Neural progenitor cell (in vitro differentiated cells): ENCODE results near the gene TAF15. TPM values are rescaled to one million over a fixed set of nuclear protein-coding genes. Genes with fewer than 3 reads are reported as not detected.

Source experiments
- DNase-seq: peaks from one replicate; pipeline ENCODE4 v3.0.0-alpha.2; 2016; ENCODE audit warnings: low spot score
- H2AFZ ChIP-seq: fragments of 200-600 bp; sonication (generic); replicated peaks from 2 replicates; pipeline ENCODE4 v1.6.1; 2016; ENCODE audit warnings: antibody characterized with exemption
- H3F3A ChIP-seq: fragments of 200-600 bp; sonication (generic); 2 replicates; pipeline ENCODE4 v1.6.1; 2016; ENCODE audit warnings: antibody characterized with exemption, low read depth
- H3K27ac ChIP-seq: fragments of 200-600 bp; sonication (generic); 2 replicates; pipeline ENCODE4 v1.5.1; 2016; ENCODE audit warnings: mild to moderate bottlenecking
- H3K27me3 ChIP-seq: fragments of 200-600 bp; sonication (generic); 2 replicates; pipeline ENCODE4 v1.6.1; 2016; ENCODE audit warnings: mild to moderate bottlenecking, moderate library complexity
- H3K36me3 ChIP-seq: fragments of 200-600 bp; sonication (generic); 2 replicates; pipeline ENCODE4 v1.5.1; 2016
- H3K4me1 ChIP-seq: fragments of 200-600 bp; sonication (generic); 2 replicates; pipeline ENCODE4 v1.6.1; 2016; ENCODE audit warnings: mixed run types
- H3K4me2 ChIP-seq: fragments of 200-600 bp; sonication (generic); 2 replicates; pipeline ENCODE4 v1.6.1; 2016
- H3K4me3 ChIP-seq: fragments of 200-600 bp; sonication (generic); 2 replicates; pipeline ENCODE4 v1.5.1; 2016
- H3K79me2 ChIP-seq: fragments of 200-600 bp; sonication (generic); 2 replicates; pipeline ENCODE4 v1.6.1; 2016; ENCODE audit warnings: low read depth
- H3K9ac ChIP-seq: fragments of 200-600 bp; sonication (generic); 2 replicates; pipeline ENCODE4 v1.6.1; 2016
- H3K9me3 ChIP-seq: fragments of 200-600 bp; sonication (generic); 2 replicates; pipeline ENCODE4 v1.5.1; 2016; ENCODE audit warnings: low read depth
- H4K20me1 ChIP-seq: fragments of 200-600 bp; sonication (generic); 2 replicates; pipeline ENCODE4 v1.6.1; 2016; ENCODE audit warnings: low read depth
- H3K27ac Mint-ChIP-seq: 3 replicates; pipeline ENCODE4 v1.8.0; 2021; ENCODE audit warnings: mixed read lengths
- H3K27me3 Mint-ChIP-seq: 2 replicates; pipeline ENCODE4 v1.8.0; 2022; ENCODE audit warnings: low read depth, mild to moderate bottlenecking, inconsistent platforms, moderate library complexity, mixed read lengths; ENCODE audit not compliant: insufficient read depth
- H3K36me3 Mint-ChIP-seq: 3 replicates; pipeline ENCODE4 v1.8.0; 2021; ENCODE audit warnings: mixed read lengths
- H3K4me1 Mint-ChIP-seq: 3 replicates; pipeline ENCODE4 v1.8.0; 2021; ENCODE audit warnings: mixed read lengths
- H3K4me3 Mint-ChIP-seq: 3 replicates; pipeline ENCODE4 v1.8.0; 2021; ENCODE audit warnings: mild to moderate bottlenecking, moderate library complexity, mixed read lengths
- H3K9me3 Mint-ChIP-seq: 3 replicates; pipeline ENCODE4 v1.8.0; 2020; ENCODE audit warnings: mixed read lengths
- EZH2 ChIP-seq: fragments of 200-600 bp; sonication (generic); IDR thresholded peaks from 2 replicates; pipeline ENCODE4 v1.6.1; 2017; ENCODE audit warnings: antibody characterized with exemption, mild to moderate bottlenecking, moderate library complexity
- EZH2phosphoT487 ChIP-seq: fragments of 200-600 bp; sonication (generic); IDR thresholded peaks from 2 replicates; pipeline ENCODE4 v1.6.1; 2017; ENCODE audit warnings: antibody characterized with exemption
- total RNA-seq: library from RNA; depleted of rRNA; stranded (reverse); fragments of >200 nt; gene quantifications from 2 replicates; pipeline ENCODE4 v1.2.3, GENCODE V29; 2015; ENCODE audit warnings: low replicate concordance
- TF ChIP-seq, protein P1 (sequence below): fragments of 200-600 bp; sonication (generic); IDR thresholded peaks from 2 replicates; pipeline ENCODE4 v1.5.1; 2017; ENCODE audit warnings: antibody characterized with exemption, mild to moderate bottlenecking

Gene TAF15
- total RNA-seq, 1 donor from 2014 or later, result 90.1 TPM

DNA sequence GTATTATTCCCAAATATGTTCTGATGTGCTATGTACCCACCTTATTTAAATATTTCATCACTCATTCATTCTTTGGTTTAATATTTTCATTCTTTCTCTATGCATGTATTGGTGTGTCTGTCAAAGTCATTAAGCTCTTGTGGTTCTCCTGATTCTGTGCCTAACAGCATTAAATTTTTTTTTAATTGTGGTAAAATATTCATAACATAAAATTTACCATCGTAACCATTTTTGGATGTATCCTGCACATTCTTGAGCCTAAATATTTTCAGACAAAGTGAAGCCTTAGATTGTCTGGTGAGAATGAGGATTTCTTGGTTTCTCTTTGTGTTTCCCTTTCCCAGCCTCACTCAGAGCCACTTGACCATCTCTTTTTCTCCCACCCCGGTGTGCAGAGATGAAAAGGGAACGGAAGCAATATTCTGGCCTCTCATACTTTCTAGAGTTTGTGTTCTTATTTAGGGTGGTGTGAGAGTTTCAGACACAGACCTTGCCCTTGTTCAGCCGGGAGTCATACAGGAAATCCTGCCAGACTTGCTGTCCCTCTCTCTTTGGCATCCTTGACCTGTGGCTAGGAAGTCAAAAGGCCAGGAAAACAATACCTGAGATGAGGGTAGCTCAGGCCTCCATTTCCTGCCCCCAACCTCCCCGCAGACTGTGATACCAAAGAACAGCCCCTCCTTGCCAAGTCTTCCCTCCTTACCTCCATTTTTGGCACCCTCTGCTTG is 66.0 kb downstream of the TAF15 start:
- Histone ChIP-seq H3K79me2 (no peaks in the 10 kb centered on the region), H3K4me3 (no peak overlapping the region), H3K9ac (no peak overlapping the region), H3K27ac (no peak overlapping the region), H3K9me3 (no peaks in the 10 kb centered on the region), H3K36me3 (no peaks in the 10 kb centered on the region), H4K20me1 (no peaks in the 10 kb centered on the region), H3F3A (no peaks in the 10 kb centered on the region), H3K4me2 (no peak overlapping the region), H3K4me1 (no peaks in the 10 kb centered on the region), H3K27me3 (no peaks in the 10 kb centered on the region), H2AFZ (no peak overlapping the region)
- Mint-ChIP-seq H3K9me3 (no peaks in the 10 kb centered on the region), H3K4me1 (no peaks in the 10 kb centered on the region), H3K36me3 (no peaks in the 10 kb centered on the region), H3K27ac (no peak overlapping the region), H3K4me3 (no peak overlapping the region), H3K27me3 (peaks cover 2% of the 10 kb centered on the region)
- DNase-seq, result no peak
- TF ChIP-seq, protein P1, sequence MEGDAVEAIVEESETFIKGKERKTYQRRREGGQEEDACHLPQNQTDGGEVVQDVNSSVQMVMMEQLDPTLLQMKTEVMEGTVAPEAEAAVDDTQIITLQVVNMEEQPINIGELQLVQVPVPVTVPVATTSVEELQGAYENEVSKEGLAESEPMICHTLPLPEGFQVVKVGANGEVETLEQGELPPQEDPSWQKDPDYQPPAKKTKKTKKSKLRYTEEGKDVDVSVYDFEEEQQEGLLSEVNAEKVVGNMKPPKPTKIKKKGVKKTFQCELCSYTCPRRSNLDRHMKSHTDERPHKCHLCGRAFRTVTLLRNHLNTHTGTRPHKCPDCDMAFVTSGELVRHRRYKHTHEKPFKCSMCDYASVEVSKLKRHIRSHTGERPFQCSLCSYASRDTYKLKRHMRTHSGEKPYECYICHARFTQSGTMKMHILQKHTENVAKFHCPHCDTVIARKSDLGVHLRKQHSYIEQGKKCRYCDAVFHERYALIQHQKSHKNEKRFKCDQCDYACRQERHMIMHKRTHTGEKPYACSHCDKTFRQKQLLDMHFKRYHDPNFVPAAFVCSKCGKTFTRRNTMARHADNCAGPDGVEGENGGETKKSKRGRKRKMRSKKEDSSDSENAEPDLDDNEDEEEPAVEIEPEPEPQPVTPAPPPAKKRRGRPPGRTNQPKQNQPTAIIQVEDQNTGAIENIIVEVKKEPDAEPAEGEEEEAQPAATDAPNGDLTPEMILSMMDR, result no peak
- TF ChIP-seq EZH2phosphoT487 (no peak), EZH2 (no peak)

DNA sequence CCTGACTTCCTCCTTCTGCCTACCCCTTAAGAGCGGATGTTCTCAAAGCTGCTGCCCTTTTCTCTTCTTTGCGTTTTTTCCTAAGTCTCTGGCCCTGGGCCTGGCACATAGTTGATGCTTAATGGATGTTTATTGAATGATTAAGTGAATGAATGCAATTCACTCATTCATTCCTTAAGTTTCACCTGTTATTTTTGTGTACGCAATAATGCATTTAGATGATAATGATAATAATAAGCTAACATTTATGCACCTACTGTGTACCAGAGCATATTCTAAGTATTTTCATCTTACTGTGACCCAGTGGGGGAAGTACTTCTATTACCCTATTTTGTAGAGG is 66.5 kb downstream of the TAF15 start:
- Mint-ChIP-seq H3K4me3 (no peak overlapping the region), H3K36me3 (no peaks in the 10 kb centered on the region), H3K27ac (no peak overlapping the region), H3K27me3 (peaks cover 2% of the 10 kb centered on the region), H3K4me1 (no peaks in the 10 kb centered on the region), H3K9me3 (no peaks in the 10 kb centered on the region)
- no peaks in the 10 kb centered on the region for H3K4me1 ChIP-seq
- no peak for TF ChIP-seq EZH2
- TF ChIP-seq EZH2phosphoT487, result no peak
- TF ChIP-seq, protein P1, result no peak
- no peaks in the 10 kb centered on the region for H3K27me3 ChIP-seq
- H3K9ac ChIP-seq, result no peak overlapping the region
- no peak overlapping the region for H3K4me3 ChIP-seq
- H3K36me3 ChIP-seq, result no peaks in the 10 kb centered on the region
- no peak overlapping the region for H2AFZ ChIP-seq
- no peaks in the 10 kb centered on the region for H3K79me2 ChIP-seq
- no peak overlapping the region for H3K27ac ChIP-seq
- H3K9me3 ChIP-seq, result no peaks in the 10 kb centered on the region
- no peaks in the 10 kb centered on the region for H4K20me1 ChIP-seq
- no peak for DNase-seq
- H3F3A ChIP-seq, result no peaks in the 10 kb centered on the region
- no peak overlapping the region for H3K4me2 ChIP-seq

DNA sequence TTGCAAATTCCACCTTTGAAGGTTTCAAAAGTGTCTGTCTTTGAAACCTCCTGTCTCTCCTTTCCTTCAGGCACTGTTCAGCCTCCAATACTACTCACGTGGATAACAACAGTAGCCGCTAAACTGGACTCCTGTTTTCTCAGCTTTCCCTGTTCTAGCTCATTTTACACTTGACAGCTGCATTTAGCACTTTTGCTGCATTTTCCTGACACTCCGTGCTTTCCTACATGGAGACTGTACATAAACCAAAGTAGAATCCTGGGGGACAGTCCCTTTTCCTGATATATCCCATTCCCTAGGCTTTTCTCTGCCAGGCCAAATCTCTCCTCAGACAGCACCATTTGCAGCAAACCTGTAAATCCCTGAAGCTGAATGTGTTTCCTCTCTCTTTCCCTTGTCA is 67.2 kb downstream of the TAF15 start:
- Histone ChIP-seq H3K27ac (no peak overlapping the region), H3K79me2 (no peaks in the 10 kb centered on the region), H3F3A (no peaks in the 10 kb centered on the region), H2AFZ (no peak overlapping the region), H3K4me1 (no peaks in the 10 kb centered on the region), H4K20me1 (no peaks in the 10 kb centered on the region), H3K9me3 (no peaks in the 10 kb centered on the region), H3K4me3 (no peak overlapping the region), H3K4me2 (no peak overlapping the region), H3K36me3 (no peaks in the 10 kb centered on the region), H3K27me3 (no peaks in the 10 kb centered on the region), H3K9ac (no peak overlapping the region)
- Mint-ChIP-seq H3K27me3 (peaks cover 2% of the 10 kb centered on the region), H3K9me3 (no peaks in the 10 kb centered on the region), H3K4me1 (no peaks in the 10 kb centered on the region), H3K4me3 (no peak overlapping the region), H3K36me3 (no peaks in the 10 kb centered on the region), H3K27ac (no peak overlapping the region)
- no peak for DNase-seq
- no peak for TF ChIP-seq EZH2
- no peak for TF ChIP-seq EZH2phosphoT487
- TF ChIP-seq, protein P1, result no peak
